ENCODE measurements around the gene CD207. TPM values are rescaled to one million over a fixed set of nuclear protein-coding genes. Genes with fewer than 3 reads are reported as not detected.

The CD207 gene
- total and polyA plus RNA-seq, 2 of the 8 experiments (the other 6 are each of a cell fraction or from before 2014, with no cell fraction given), result not detected

GRCh38 chr2:70830366-70830765 lies 5.2 kb downstream of the CD207 start (continued):
- TF ChIP-seq CHD7 (IDR thresholded peaks at IDR 0.05; ENCODE audit: insufficient replicate concordance, low read length) (no peak), NANOG (IDR thresholded peaks at IDR 0.05; ENCODE audit: insufficient read depth, low read depth, low read length, poor library complexity, severe bottlenecking) (no peak), CBX8 (IDR thresholded peaks at IDR 0.05; ENCODE audit: borderline replicate concordance, low read depth, low read length) (no peak)

All from H1 (cell line).